GM19395 (cell line): ENCODE measurements around the gene PROP1.
"Not testable (repeated sequence)": the region's sequence is repeated elsewhere in the genome, so short reads cannot be mapped to it uniquely, and the experiment has no call there.

Source experiments
- ATAC-seq: cut with Tn5 transposase; IDR thresholded peaks from one replicate; pipeline ENCODE4 v1.9.1; 2021; ENCODE audit warnings: mild to moderate bottlenecking, moderate library complexity; ENCODE audit not compliant: unreplicated experiment

The PROP1 gene

GRCh38 chr5:177947912-177948311 lies 48.1 kb downstream of the PROP1 start:
- not testable (repeated sequence) for ATAC-seq

DNA sequence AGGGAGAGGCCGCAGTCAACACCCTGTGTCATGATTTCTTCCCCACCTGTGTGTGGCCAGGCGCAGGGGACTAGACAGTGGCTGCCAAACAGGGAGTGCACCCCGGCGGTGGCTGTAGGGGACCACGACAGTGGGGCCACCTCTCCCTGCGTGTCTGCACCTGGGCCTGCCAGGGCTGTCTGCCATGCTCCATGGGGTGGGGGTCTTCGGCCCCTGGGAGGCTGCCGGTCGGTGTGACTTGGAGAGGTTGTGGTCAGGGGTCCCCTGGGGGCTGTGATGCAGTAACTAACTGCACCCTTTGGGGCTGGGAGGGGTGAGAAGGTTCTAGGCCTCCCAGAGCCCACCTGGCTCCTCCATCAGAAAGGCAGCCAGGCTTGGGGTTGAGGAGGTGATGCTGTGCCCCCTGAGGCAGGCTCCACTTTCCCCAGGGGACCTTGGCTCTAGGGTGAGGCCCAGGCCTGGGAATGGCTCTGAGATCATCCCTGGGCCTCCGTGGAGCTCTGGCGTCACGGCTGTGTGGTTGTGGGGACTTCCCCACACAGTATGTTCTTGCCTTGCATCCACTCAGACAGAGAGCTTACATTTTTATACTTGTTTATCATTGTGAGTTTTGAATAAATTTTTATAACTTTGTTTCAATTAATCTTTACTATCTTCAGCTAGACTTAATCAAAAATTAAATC lies 50.3 kb downstream of the PROP1 start:
- not testable (repeated sequence) for ATAC-seq

GRCh38 chr5:177945145-177945544 lies 50.9 kb downstream of the PROP1 start:
- ATAC-seq: not testable (repeated sequence)

- ATAC-seq: peak; percentile 43
Measured at GRCh38 chr5:177943805-177944736, 52.0 kb downstream of the PROP1 start.

DNA sequence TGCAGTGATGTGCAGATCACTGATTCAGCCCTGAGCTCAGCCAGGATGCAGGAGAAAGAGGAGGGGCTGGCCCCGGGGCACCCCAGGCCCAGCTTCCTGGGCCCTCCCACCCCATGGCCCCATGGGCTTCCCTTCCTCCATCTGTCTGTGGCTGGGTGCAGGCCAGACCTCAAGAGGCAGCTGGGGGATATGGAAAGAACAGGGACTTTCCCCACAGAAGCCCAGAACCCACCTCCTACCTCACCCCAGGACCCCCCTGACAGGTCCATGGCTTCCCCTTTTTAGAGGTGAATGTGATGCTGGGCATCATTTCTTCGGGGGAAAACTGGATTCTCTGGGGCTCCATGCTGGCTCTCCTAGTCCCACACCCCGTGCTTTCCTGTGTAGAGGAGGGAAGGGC lies 53.1 kb downstream of the PROP1 start:
- not testable (repeated sequence) for ATAC-seq
